ENCODE measurements around the gene DNAH1. TPM values are rescaled to one million over a fixed set of nuclear protein-coding genes. Genes with fewer than 3 reads are reported as not detected.

Gene DNAH1
- total and polyA plus RNA-seq, 2 of the 13 experiments (the other 11 are each of a cell fraction or from before 2014, with no cell fraction given): 0.64 to 3.5 TPM

GRCh38 chr3:52278510-52279069, 37.5 kb upstream of the DNAH1 start, which contains the start of gene WDR82 (continued):
- no peak for TF ChIP-seq ATF6 (CRISPR knock-in tag; conservative IDR thresholded peaks at IDR 0.05)
- no peak; the same call in 1 of the 2 replicates for TF ChIP-seq NR0B2 (CRISPR knock-in tag; IDR thresholded peaks at IDR 0.05)
- TF ChIP-seq BORCS8-MEF2B (CRISPR knock-in tag; IDR thresholded peaks at IDR 0.05): no peak
- no peak for TF ChIP-seq ZNF282 (IDR thresholded peaks at IDR 0.05; ENCODE audit: partially characterized antibody)
- TF ChIP-seq ZBTB38 (CRISPR knock-in tag; IDR thresholded peaks at IDR 0.05): peak; percentile 31; the same call in 1 of the 2 replicates
- TF ChIP-seq GABPA (IDR thresholded peaks at IDR 0.05; ENCODE audit: low read depth, low read length): peak; percentile 33; the same call in 1 of the 2 replicates
- TF ChIP-seq GABPA (CRISPR knock-in tag; IDR thresholded peaks at IDR 0.05; ENCODE audit: low read depth): peak; percentile 61
- 0 out of 2 replicates have a peak, but pooled peaks have one; percentile 13 for TF ChIP-seq GATAD2A (CRISPR knock-in tag; IDR thresholded peaks at IDR 0.05)
- TF ChIP-seq MTA1 (CRISPR knock-in tag; IDR thresholded peaks at IDR 0.05; ENCODE audit: borderline replicate concordance): no peak
- no peak for TF ChIP-seq ZSCAN5A (CRISPR knock-in tag; IDR thresholded peaks at IDR 0.05; ENCODE audit: borderline replicate concordance)
- TF ChIP-seq ZBTB25 (CRISPR knock-in tag; IDR thresholded peaks at IDR 0.05): no peak
- TF ChIP-seq GTF2F1 (IDR thresholded peaks at IDR 0.05; ENCODE audit: low read length): no peak
- no peak for TF ChIP-seq ELF1 (CRISPR knock-in tag; IDR thresholded peaks at IDR 0.05)
- TF ChIP-seq TBX3 (IDR thresholded peaks at IDR 0.05; ENCODE audit: borderline replicate concordance): no peak
- no peak for TF ChIP-seq IKZF5 (CRISPR knock-in tag; IDR thresholded peaks at IDR 0.05)
- TF ChIP-seq ZGPAT (CRISPR knock-in tag; IDR thresholded peaks at IDR 0.05): peak; percentile 45; the same call in 1 of the 2 replicates
- TF ChIP-seq ZNF292 (CRISPR knock-in tag; IDR thresholded peaks at IDR 0.05; ENCODE audit: borderline replicate concordance, low read depth): no peak
- TF ChIP-seq RFXAP (CRISPR knock-in tag; IDR thresholded peaks at IDR 0.05; ENCODE audit: borderline replicate concordance): peak; percentile 65
- peak; percentile 94 for TF ChIP-seq CREB1 (IDR thresholded peaks at IDR 0.05)
- peak; percentile 56; the same call in 1 of the 2 replicates for TF ChIP-seq CREB1 (CRISPR knock-in tag; IDR thresholded peaks at IDR 0.05)
- TF ChIP-seq SRSF1 (optimal IDR thresholded peaks at IDR 0.05; ENCODE audit: low read depth, low read length): no peak
- peak; percentile 48; the same call in 1 of the 2 replicates for TF ChIP-seq CBFB (CRISPR knock-in tag; IDR thresholded peaks at IDR 0.05)
- no peak for TF ChIP-seq ZBTB42 (CRISPR knock-in tag; IDR thresholded peaks at IDR 0.05)
